Stomach (tissue), 4 donors: ENCODE data around the gene PIGP.
"Not testable (repeated sequence)": the region's sequence is repeated elsewhere in the genome, so short reads cannot be mapped to it uniquely, and the experiment has no call there.

Source experiments
- POLR2A ChIP-seq, 4 donors: fragments of 450-650 bp; IDR thresholded peaks; one replicate each; pipeline ENCODE4 v1.6.1; 2016; ENCODE audit warnings: antibody characterized with exemption in 4 of 4, control low read depth in 2 of 4, mild to moderate bottlenecking in 1 of 4, moderate library complexity in 1 of 4
- POLR2AphosphoS5 ChIP-seq, 3 donors: sonication (generic); formaldehyde crosslinking; IDR thresholded peaks; one replicate each; pipeline ENCODE4 v1.6.1; 2016; ENCODE audit warnings: antibody characterized with exemption in 3 of 3
- TF ChIP-seq, protein P1 (sequence below), 7 experiments: fragments of 450-650 bp in 4 of 7; fragments of 200-600 bp in 3 of 7; sonication (generic) in 3 of 7; IDR thresholded peaks; one replicate each; pipeline ENCODE4 v1.5.1; 2016 to 2019; ENCODE audit warnings: antibody characterized with exemption in 7 of 7, control low read depth in 2 of 7, mild to moderate bottlenecking in 1 of 7

GRCh38 chr21:37116459-37116858 lies 43.6 kb upstream of the PIGP start:
- not testable (repeated sequence) for TF ChIP-seq POLR2AphosphoS5, POLR2A (IDR thresholded peaks at IDR 0.05)
- TF ChIP-seq, protein P1, sequence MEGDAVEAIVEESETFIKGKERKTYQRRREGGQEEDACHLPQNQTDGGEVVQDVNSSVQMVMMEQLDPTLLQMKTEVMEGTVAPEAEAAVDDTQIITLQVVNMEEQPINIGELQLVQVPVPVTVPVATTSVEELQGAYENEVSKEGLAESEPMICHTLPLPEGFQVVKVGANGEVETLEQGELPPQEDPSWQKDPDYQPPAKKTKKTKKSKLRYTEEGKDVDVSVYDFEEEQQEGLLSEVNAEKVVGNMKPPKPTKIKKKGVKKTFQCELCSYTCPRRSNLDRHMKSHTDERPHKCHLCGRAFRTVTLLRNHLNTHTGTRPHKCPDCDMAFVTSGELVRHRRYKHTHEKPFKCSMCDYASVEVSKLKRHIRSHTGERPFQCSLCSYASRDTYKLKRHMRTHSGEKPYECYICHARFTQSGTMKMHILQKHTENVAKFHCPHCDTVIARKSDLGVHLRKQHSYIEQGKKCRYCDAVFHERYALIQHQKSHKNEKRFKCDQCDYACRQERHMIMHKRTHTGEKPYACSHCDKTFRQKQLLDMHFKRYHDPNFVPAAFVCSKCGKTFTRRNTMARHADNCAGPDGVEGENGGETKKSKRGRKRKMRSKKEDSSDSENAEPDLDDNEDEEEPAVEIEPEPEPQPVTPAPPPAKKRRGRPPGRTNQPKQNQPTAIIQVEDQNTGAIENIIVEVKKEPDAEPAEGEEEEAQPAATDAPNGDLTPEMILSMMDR (IDR thresholded peaks at IDR 0.05): not testable (repeated sequence)
